Type B pancreatic cell (in vitro differentiated cells): ENCODE data around the gene PBX3. TPM values are rescaled to one million over a fixed set of nuclear protein-coding genes. Genes with fewer than 3 reads are reported as not detected.

Experiments used
- DNase-seq: peaks from one replicate; pipeline ENCODE4 v3.0.0; 2021; ENCODE audit warnings: mixed read lengths; ENCODE audit not compliant: unreplicated experiment; ENCODE audit errors: extremely low spot score
- H3K27ac Mint-ChIP-seq: 2 replicates; pipeline ENCODE4 v1.8.0; 2021; ENCODE audit warnings: mild to moderate bottlenecking, mixed read lengths
- H3K27me3 Mint-ChIP-seq: 2 replicates; pipeline ENCODE4 v1.8.0; 2021; ENCODE audit warnings: mixed read lengths
- H3K36me3 Mint-ChIP-seq: 2 replicates; pipeline ENCODE4 v1.8.0; 2021; ENCODE audit warnings: mixed read lengths
- H3K4me1 Mint-ChIP-seq: one replicate; pipeline ENCODE4 v1.8.0; 2021; ENCODE audit warnings: mixed read lengths; ENCODE audit not compliant: unreplicated experiment
- H3K4me3 Mint-ChIP-seq: 2 replicates; pipeline ENCODE4 v1.8.0; 2021; ENCODE audit warnings: mild to moderate bottlenecking, mixed read lengths
- H3K9me3 Mint-ChIP-seq: 2 replicates; pipeline ENCODE4 v1.8.0; 2021; ENCODE audit warnings: mixed read lengths
- CTCF ChIP-seq: fragments of 200-600 bp; sonication (generic); conservative IDR thresholded peaks from 2 replicates; pipeline ENCODE4 v1.5.0; 2021; ENCODE audit warnings: antibody characterized with exemption, mild to moderate bottlenecking
- total RNA-seq: library from RNA; stranded (reverse); gene quantifications from 2 replicates; pipeline ENCODE4 v1.2.1, GENCODE V29; 2021; ENCODE audit warnings: low replicate concordance

The PBX3 gene
- total RNA-seq, 1 donor from 2014 or later: 60.9 TPM

- Mint-ChIP-seq H3K36me3 (peaks cover 17% of the 10 kb centered on the region), H3K4me3 (no peak overlapping the region), H3K27ac (no peak overlapping the region), H3K4me1 (peaks cover 7% of the 10 kb centered on the region), H3K27me3 (no peaks in the 10 kb centered on the region), H3K9me3 (peaks cover 12% of the 10 kb centered on the region)
- no peak for TF ChIP-seq CTCF
- no peak for DNase-seq
These were observed 202.7 kb downstream of the PBX3 start for GRCh38 chr9:125949703-125950460.

- Mint-ChIP-seq H3K4me1 (peaks cover 16% of the 10 kb centered on the region), H3K36me3 (peaks cover 9% of the 10 kb centered on the region), H3K9me3 (peaks cover 6% of the 10 kb centered on the region), H3K27me3 (no peaks in the 10 kb centered on the region), H3K27ac (no peak overlapping the region), H3K4me3 (no peak overlapping the region)
- no peak for TF ChIP-seq CTCF
- DNase-seq: no peak
These were observed 203.8 kb downstream of the PBX3 start for GRCh38 chr9:125950880-125951471.

- H3K4me3 Mint-ChIP-seq: no peak overlapping the region
- no peak for DNase-seq
These were observed 206.3 kb downstream of the PBX3 start for GRCh38 chr9:125953314-125954019.

GRCh38 chr9:125956102-125956501, 208.9 kb downstream of the PBX3 start:
- Mint-ChIP-seq H3K9me3 (no peaks in the 10 kb centered on the region), H3K4me1 (peaks cover 16% of the 10 kb centered on the region)
- TF ChIP-seq CTCF: no peak

More at GRCh38 chr9:125953314-125954019, 206.3 kb downstream of the PBX3 start:
- Mint-ChIP-seq H3K27ac (peak overlapping the region; percentile 18), H3K27me3 (no peaks in the 10 kb centered on the region), H3K9me3 (no peaks in the 10 kb centered on the region), H3K4me1 (peaks cover 16% of the 10 kb centered on the region), H3K36me3 (peaks cover 8% of the 10 kb centered on the region)
- TF ChIP-seq CTCF: no peak

GRCh38 chr9:125959315-125959714, 212.1 kb downstream of the PBX3 start:
- Mint-ChIP-seq H3K9me3 (no peaks in the 10 kb centered on the region), H3K4me3 (no peak overlapping the region), H3K27me3 (no peaks in the 10 kb centered on the region), H3K36me3 (peaks cover 22% of the 10 kb centered on the region), H3K27ac (no peak overlapping the region), H3K4me1 (peaks cover 8% of the 10 kb centered on the region)
- TF ChIP-seq CTCF: no peak
- DNase-seq: no peak

More at GRCh38 chr9:125956102-125956501, 208.9 kb downstream of the PBX3 start:
- H3K4me3 Mint-ChIP-seq: no peak overlapping the region
- peaks cover 9% of the 10 kb centered on the region for H3K36me3 Mint-ChIP-seq
- H3K27ac Mint-ChIP-seq: peak overlapping the region; percentile 16
- H3K27me3 Mint-ChIP-seq: no peaks in the 10 kb centered on the region
- no peak for DNase-seq
